Measurements from ENCODE around the gene SLC5A10.

The SLC5A10 gene

GRCh38 chr17:18976201-18976600 is 24.2 kb downstream of the SLC5A10 start:
- Histone ChIP-seq H3K4me1 (ENCODE audit: low read depth, poor library complexity, severe bottlenecking) (no peaks in the 10 kb centered on the region), H3K4me3 (IDR thresholded peaks at IDR 0.05; ENCODE audit: insufficient read depth, low read depth, low read length) (no peak overlapping the region), H3K36me3 (ENCODE audit: insufficient read depth) (no peaks in the 10 kb centered on the region), H3K4me2 (no peak overlapping the region), H3K9ac (no peak overlapping the region), H3K27me3 (ENCODE audit: insufficient read depth, low read depth) (no peaks in the 10 kb centered on the region), H3K79me2 (ENCODE audit: insufficient read depth, low read depth) (no peaks in the 10 kb centered on the region), H3K27ac (no peak overlapping the region), H2AFZ (ENCODE audit: low read depth) (no peak overlapping the region), H4K20me1 (ENCODE audit: insufficient read depth) (no peaks in the 10 kb centered on the region)
- no peak for TF ChIP-seq CTCF (conservative IDR thresholded peaks at IDR 0.05; ENCODE audit: low read depth, low read length)

GRCh38 chr17:18977021-18977420 is 25.1 kb downstream of the SLC5A10 start:
- H3K79me2 ChIP-seq (ENCODE audit: insufficient read depth, low read depth) = no peaks in the 10 kb centered on the region
- H3K27me3 ChIP-seq (ENCODE audit: insufficient read depth, low read depth) = no peaks in the 10 kb centered on the region
- no peaks in the 10 kb centered on the region for H4K20me1 ChIP-seq (ENCODE audit: insufficient read depth)
- no peak overlapping the region for H3K4me2 ChIP-seq
- H2AFZ ChIP-seq (ENCODE audit: low read depth) = no peak overlapping the region
- no peak overlapping the region for H3K9ac ChIP-seq
- TF ChIP-seq CTCF (conservative IDR thresholded peaks at IDR 0.05; ENCODE audit: low read depth, low read length) = no peak
- H3K27ac ChIP-seq = no peak overlapping the region
- H3K4me1 ChIP-seq (ENCODE audit: low read depth, poor library complexity, severe bottlenecking) = no peaks in the 10 kb centered on the region
- no peaks in the 10 kb centered on the region for H3K36me3 ChIP-seq (ENCODE audit: insufficient read depth)
- no peak overlapping the region for H3K4me3 ChIP-seq (IDR thresholded peaks at IDR 0.05; ENCODE audit: insufficient read depth, low read depth, low read length)

- no peaks in the 10 kb centered on the region for H3K4me1 ChIP-seq (ENCODE audit: low read depth, poor library complexity, severe bottlenecking)
- no peaks in the 10 kb centered on the region for H3K79me2 ChIP-seq (ENCODE audit: insufficient read depth, low read depth)
- H3K27ac ChIP-seq = no peak overlapping the region
- H2AFZ ChIP-seq (ENCODE audit: low read depth) = no peak overlapping the region
- no peaks in the 10 kb centered on the region for H3K27me3 ChIP-seq (ENCODE audit: insufficient read depth, low read depth)
- no peak overlapping the region for H3K4me2 ChIP-seq
- TF ChIP-seq CTCF (conservative IDR thresholded peaks at IDR 0.05; ENCODE audit: low read depth, low read length) = no peak
- H3K4me3 ChIP-seq (IDR thresholded peaks at IDR 0.05; ENCODE audit: insufficient read depth, low read depth, low read length) = no peak overlapping the region
- no peaks in the 10 kb centered on the region for H3K36me3 ChIP-seq (ENCODE audit: insufficient read depth)
- no peak overlapping the region for H3K9ac ChIP-seq
- no peaks in the 10 kb centered on the region for H4K20me1 ChIP-seq (ENCODE audit: insufficient read depth)
Measured at GRCh38 chr17:18977646-18978045, 25.7 kb downstream of the SLC5A10 start.

- Histone ChIP-seq H4K20me1 (ENCODE audit: insufficient read depth) (no peaks in the 10 kb centered on the region), H3K4me2 (no peak overlapping the region), H3K36me3 (ENCODE audit: insufficient read depth) (no peaks in the 10 kb centered on the region), H3K9ac (no peak overlapping the region), H3K27ac (no peak overlapping the region), H3K4me3 (IDR thresholded peaks at IDR 0.05; ENCODE audit: insufficient read depth, low read depth, low read length) (no peak overlapping the region), H2AFZ (ENCODE audit: low read depth) (no peak overlapping the region), H3K4me1 (ENCODE audit: low read depth, poor library complexity, severe bottlenecking) (no peaks in the 10 kb centered on the region), H3K79me2 (ENCODE audit: insufficient read depth, low read depth) (no peaks in the 10 kb centered on the region), H3K27me3 (ENCODE audit: insufficient read depth, low read depth) (no peaks in the 10 kb centered on the region)
- TF ChIP-seq CTCF (conservative IDR thresholded peaks at IDR 0.05; ENCODE audit: low read depth, low read length) = no peak
Measured at GRCh38 chr17:18978050-18978449, 26.1 kb downstream of the SLC5A10 start.

- H3K4me1 ChIP-seq (ENCODE audit: low read depth, poor library complexity, severe bottlenecking) = no peaks in the 10 kb centered on the region
Measured at GRCh38 chr17:18978655-18979054, 26.7 kb downstream of the SLC5A10 start.

More at GRCh38 chr17:18978655-18979054, 26.7 kb downstream of the SLC5A10 start:
- H3K27me3 ChIP-seq (ENCODE audit: insufficient read depth, low read depth) = no peaks in the 10 kb centered on the region
- H3K4me3 ChIP-seq (IDR thresholded peaks at IDR 0.05; ENCODE audit: insufficient read depth, low read depth, low read length) = no peak overlapping the region
- H3K9ac ChIP-seq = no peak overlapping the region
- no peak overlapping the region for H3K4me2 ChIP-seq
- no peak for TF ChIP-seq CTCF (conservative IDR thresholded peaks at IDR 0.05; ENCODE audit: low read depth, low read length)
- H2AFZ ChIP-seq (ENCODE audit: low read depth) = no peak overlapping the region
- no peaks in the 10 kb centered on the region for H4K20me1 ChIP-seq (ENCODE audit: insufficient read depth)
- no peaks in the 10 kb centered on the region for H3K79me2 ChIP-seq (ENCODE audit: insufficient read depth, low read depth)
- no peak overlapping the region for H3K27ac ChIP-seq
- no peaks in the 10 kb centered on the region for H3K36me3 ChIP-seq (ENCODE audit: insufficient read depth)

All from KMS-11 (cell line).